ENCODE measurements around the gene SARS1.
"Not testable (repeated sequence)": the region's sequence is repeated elsewhere in the genome, so short reads cannot be mapped to it uniquely, and the experiment has no call there.

Gene SARS1

GRCh38 chr1:109282952-109283747 is 69.4 kb downstream of the SARS1 start, which contains the start of gene PSRC1:
Gene PSRC1 (minus strand): TSS chr1:109283145.
- peak within 1 kb of the TSS; percentile 91 for H3K27ac ChIP-seq
- DNase-seq (ENCODE audit: low spot score), result peak; percentile 98
- peak; percentile 33 for TF ChIP-seq CTCF (conservative IDR thresholded peaks at IDR 0.05; ENCODE audit: low read depth)
- POLR2A ChIA-PET (ENCODE audit: low non-redundant PET), result interaction anchor here (0.5 kb wide), 1 partner anchor 96 kb away, joined by 3 read pairs; no protein-coding TSS in a partner anchor
- CTCF ChIA-PET, result interaction anchor here (0.9 to 1.1 kb wide), 2 partner anchors 28 to 115 kb away, joined by 3 to 5 read pairs; partner anchors contain the start of gene SORT1

- TF ChIP-seq CTCF (conservative IDR thresholded peaks at IDR 0.05; ENCODE audit: low read depth), result no peak
- DNase-seq (ENCODE audit: low spot score), result no peak
- peak overlapping the region; percentile 91 for H3K27ac ChIP-seq
- CTCF ChIA-PET, result interaction anchor here (0.9 kb wide), 1 partner anchor 114 kb away, joined by 3 read pairs; the partner anchor contains the start of gene SORT1
- POLR2A ChIA-PET (ENCODE audit: low non-redundant PET), result no interaction called here
Measured at GRCh38 chr1:109283748-109284600, 70.3 kb downstream of the SARS1 start.

- CTCF ChIA-PET; DNase-seq (ENCODE audit: low spot score); H3K27ac ChIP-seq; POLR2A ChIA-PET (ENCODE audit: low non-redundant PET): not testable (repeated sequence)
Measured at GRCh38 chr1:109286762-109287161, 73.0 kb downstream of the SARS1 start.

Measured in RWPE1 (cell line).